A673 (cell line): ENCODE measurements around the gene NEURL3. TPM values are rescaled to one million over a fixed set of nuclear protein-coding genes. Genes with fewer than 3 reads are reported as not detected.
"Not testable (repeated sequence)": the region's sequence is repeated elsewhere in the genome, so short reads cannot be mapped to it uniquely, and the experiment has no call there.

ENCODE experiments used
- BruUV-seq: library from RNA; stranded (reverse); fragments of 400-500 nt; replicated peaks from 2 replicates; lab custom pipeline; 2021; lab: Mats Ljungman, UMichigan
- CTCF ChIA-PET: fragments of 300-600 bp; sonication (Branson Sonifier 250); formaldehyde crosslinking; loops from one replicate; lab custom pipeline; 2022; ENCODE audit warnings: antibody characterized with exemption; lab: Charles Lee
- POLR2A ChIA-PET: fragments of 300-600 bp; sonication (Branson Sonifier 250); formaldehyde crosslinking; loops from one replicate; lab custom pipeline; 2022; ENCODE audit warnings: antibody characterized with exemption; ENCODE audit not compliant: low non-redundant PET; lab: Charles Lee
- DNase-seq: peaks from one replicate; pipeline ENCODE4 v3.0.0-alpha.2; 2015; ENCODE audit warnings: low spot score
- H3K27ac ChIP-seq: fragments of 200-600 bp; sonication (generic); 2 replicates; pipeline ENCODE4 v1.5.1; 2016; ENCODE audit warnings: mixed run types, low read depth, mild to moderate bottlenecking, mixed read lengths, antibody characterized with exemption, low read length; ENCODE audit not compliant: poor library complexity, severe bottlenecking
- H3K27me3 ChIP-seq: fragments of 200-600 bp; sonication (generic); replicated peaks from 2 replicates; pipeline ENCODE4 v1.6.1; 2017; ENCODE audit warnings: mixed run types, low read depth, mild to moderate bottlenecking, mixed read lengths, antibody characterized with exemption, low read length; ENCODE audit not compliant: insufficient read depth, poor library complexity
- H3K36me3 ChIP-seq: fragments of 200-600 bp; sonication (generic); 2 replicates; pipeline ENCODE4 v1.6.1; 2016; ENCODE audit warnings: mixed run types, mild to moderate bottlenecking, mixed read lengths, antibody characterized with exemption, low read length; ENCODE audit not compliant: insufficient read depth, poor library complexity, severe bottlenecking
- H3K4me1 ChIP-seq: fragments of 200-600 bp; sonication (generic); 2 replicates; pipeline ENCODE4 v1.6.1; 2017; ENCODE audit warnings: mixed run types, mild to moderate bottlenecking, mixed read lengths, antibody characterized with exemption, low read length; ENCODE audit not compliant: insufficient read depth, poor library complexity, severe bottlenecking
- H3K4me3 ChIP-seq: fragments of 200-600 bp; sonication (generic); 2 replicates; pipeline ENCODE4 v1.5.1; 2016; ENCODE audit warnings: low read depth, mixed run types, mild to moderate bottlenecking, mixed read lengths, low read length; ENCODE audit not compliant: poor library complexity, severe bottlenecking
- H3K9me3 ChIP-seq: fragments of 200-600 bp; sonication (generic); 2 replicates; pipeline ENCODE4 v1.6.1; 2016; ENCODE audit warnings: mixed run types, low read depth, mild to moderate bottlenecking, mixed read lengths, antibody characterized with exemption, low read length; ENCODE audit not compliant: poor library complexity, severe bottlenecking
- CTCF ChIP-seq: fragments of 300-800, 200-600 bp; sonication (generic); conservative IDR thresholded peaks from 2 replicates; pipeline ENCODE4 v1.5.1; 2017; ENCODE audit warnings: low read depth, mild to moderate bottlenecking, antibody characterized with exemption, low read length, moderate library complexity, mixed read lengths
- EZH2 ChIP-seq: fragments of 200-600 bp; sonication (generic); IDR thresholded peaks from 2 replicates; pipeline ENCODE4 v1.6.1; 2017; ENCODE audit warnings: borderline replicate concordance, low read depth, mild to moderate bottlenecking, mixed read lengths, antibody characterized with exemption, low read length; ENCODE audit not compliant: poor library complexity, severe bottlenecking
- intact Hi-C: fragments of 100-400 bp; cut with micrococcal nuclease; formaldehyde crosslinking; loops from one replicate; pipeline ENCODE4 v1.10.0; 2022; ENCODE audit not compliant: unreplicated experiment
- total RNA-seq: library from RNA; stranded (reverse); gene quantifications from 2 replicates; pipeline ENCODE4 v1.2.3, GENCODE V29; 2021

Gene NEURL3
- total RNA-seq, 1 experiment from 2014 or later: not detected

- CTCF ChIA-PET: no interaction called here
- H3K27ac ChIP-seq: no peak overlapping the region
- intact Hi-C loops: no loop called here
- no peak for DNase-seq
- H3K36me3 ChIP-seq: no peaks in the 10 kb centered on the region
- no peak for TF ChIP-seq CTCF
- no peak for TF ChIP-seq EZH2
- no peaks in the 10 kb centered on the region for H3K9me3 ChIP-seq
- BruUV-seq: no TSS peak
- no peaks in the 10 kb centered on the region for H3K27me3 ChIP-seq
- H3K4me3 ChIP-seq: no peak overlapping the region
- POLR2A ChIA-PET: no interaction called here
- H3K4me1 ChIP-seq: no peaks in the 10 kb centered on the region
These were observed 36.3 kb downstream of the NEURL3 start for GRCh38 chr2:96468904-96469303.

GRCh38 chr2:96464651-96465050 is 40.5 kb downstream of the NEURL3 start:
- Histone ChIP-seq H3K4me3 (no peak overlapping the region), H3K36me3 (no peaks in the 10 kb centered on the region), H3K4me1 (no peaks in the 10 kb centered on the region), H3K9me3 (no peaks in the 10 kb centered on the region), H3K27me3 (no peaks in the 10 kb centered on the region), H3K27ac (no peak overlapping the region)
- no peak for TF ChIP-seq EZH2
- DNase-seq: no peak
- BruUV-seq: no TSS peak
- POLR2A ChIA-PET: no interaction called here
- intact Hi-C loops: no loop called here
- CTCF ChIA-PET: no interaction called here

GRCh38 chr2:96464061-96464460 is 41.1 kb downstream of the NEURL3 start:
- no peaks in the 10 kb centered on the region for H3K27me3 ChIP-seq
- no peaks in the 10 kb centered on the region for H3K36me3 ChIP-seq
- DNase-seq: no peak
- H3K4me3 ChIP-seq: no peak overlapping the region
- CTCF ChIA-PET: no interaction called here
- H3K27ac ChIP-seq: no peak overlapping the region
- no peaks in the 10 kb centered on the region for H3K4me1 ChIP-seq
- BruUV-seq: no TSS peak
- intact Hi-C loops: no loop called here
- TF ChIP-seq CTCF (no peak), EZH2 (no peak)
- H3K9me3 ChIP-seq: no peaks in the 10 kb centered on the region
- POLR2A ChIA-PET: no interaction called here

- ChIA-PET POLR2A (no interaction called here), CTCF (no interaction called here)
- no peaks in the 10 kb centered on the region for H3K9me3 ChIP-seq
- no peaks in the 10 kb centered on the region for H3K27me3 ChIP-seq
- intact Hi-C loops: no loop called here
- H3K36me3 ChIP-seq: no peaks in the 10 kb centered on the region
- H3K4me1 ChIP-seq: no peaks in the 10 kb centered on the region
- TF ChIP-seq CTCF: no peak
- TF ChIP-seq EZH2: no peak
- H3K27ac ChIP-seq: no peak overlapping the region
- no peak for DNase-seq
- no peak overlapping the region for H3K4me3 ChIP-seq
- no TSS peak for BruUV-seq
These were observed 42.0 kb downstream of the NEURL3 start for GRCh38 chr2:96463119-96463518.

GRCh38 chr2:96461616-96462015 is 43.5 kb downstream of the NEURL3 start:
- CTCF ChIA-PET, H3K27me3 ChIP-seq, H3K4me3 ChIP-seq, H3K27ac ChIP-seq, POLR2A ChIA-PET, H3K9me3 ChIP-seq, DNase-seq, BruUV-seq, H3K4me1 ChIP-seq, H3K36me3 ChIP-seq, intact Hi-C loops: not testable (repeated sequence)
